Stimulated activated naive CD8-positive, alpha-beta T cell treated with anti-CD3 and anti-CD28 coated beads, Interleukin-15, Interleukin-2, amounts not matched to agents 100 ng/mL and 50 ng/mL, for 24 hours (primary cell): ENCODE measurements around the gene CPNE1.
"Not testable (repeated sequence)": the region's sequence is repeated elsewhere in the genome, so short reads cannot be mapped to it uniquely, and the experiment has no call there.

Source experiments
- H3K27ac Mint-ChIP-seq: one replicate; pipeline ENCODE4 v1.8.0; 2021; ENCODE audit warnings: mild to moderate bottlenecking, mixed read lengths
- H3K27me3 Mint-ChIP-seq: one replicate; pipeline ENCODE4 v1.8.0; 2021; ENCODE audit warnings: mixed read lengths
- H3K36me3 Mint-ChIP-seq: one replicate; pipeline ENCODE4 v1.8.0; 2021; ENCODE audit warnings: low read depth, mixed read lengths
- H3K4me1 Mint-ChIP-seq: one replicate; pipeline ENCODE4 v1.8.0; 2021; ENCODE audit warnings: low read depth, mixed read lengths
- H3K4me3 Mint-ChIP-seq: one replicate; pipeline ENCODE4 v1.8.0; 2021; ENCODE audit warnings: mild to moderate bottlenecking, mixed read lengths
- H3K9me3 Mint-ChIP-seq: one replicate; pipeline ENCODE4 v1.8.0; 2021; ENCODE audit warnings: mixed read lengths

CPNE1 gene

DNA sequence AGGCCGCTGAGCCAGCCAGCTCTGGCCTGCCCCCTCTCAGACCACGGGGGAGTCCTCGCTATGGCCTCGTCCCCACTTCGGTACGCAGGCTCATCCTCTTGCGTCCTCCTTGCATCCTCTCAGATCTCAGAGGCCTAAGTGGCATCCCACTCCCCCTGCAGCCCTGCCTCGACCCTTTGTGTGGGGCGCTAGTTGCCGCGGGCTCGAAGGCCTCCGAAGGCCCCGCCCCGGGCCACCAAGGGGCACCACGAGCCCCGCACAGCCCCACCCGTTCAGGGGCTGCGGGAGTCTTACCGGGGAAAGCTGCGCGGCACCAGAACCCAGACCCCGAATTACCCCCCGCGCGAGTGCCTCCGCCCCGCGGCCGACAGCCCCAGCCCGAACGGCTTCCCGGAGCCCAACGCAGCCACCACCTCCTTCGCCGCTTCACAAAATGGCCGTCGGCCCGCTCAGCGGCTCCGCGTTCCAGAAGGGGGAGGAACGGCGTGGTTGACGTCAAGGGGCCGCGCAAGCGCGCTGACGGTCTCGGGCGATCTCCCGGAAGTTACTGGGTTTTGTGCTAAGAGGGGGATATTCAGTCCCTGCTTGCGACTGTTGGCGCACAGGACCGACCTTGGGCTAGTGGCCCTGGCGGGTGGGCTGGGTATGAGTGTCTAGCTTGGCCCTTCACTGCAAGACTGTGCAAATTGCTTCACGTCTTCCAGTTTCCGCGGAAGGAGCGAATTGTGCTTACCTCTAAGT lies at the start of gene CPNE1, which contains the start of gene RBM12:
Gene CPNE1, minus strand, starts transcription at position 435 of the 741 bp plus-strand sequence. CDS start 31,977 bp downstream, outside the sequence.
Gene RBM12, minus strand, starts transcription at position 435 of the 741 bp plus-strand sequence. CDS start 9,578 bp downstream, outside the sequence.
- peak within 1 kb of the TSS; percentile 96 for H3K27ac Mint-ChIP-seq
- H3K9me3 Mint-ChIP-seq: no peaks in the 10 kb centered on the region
- H3K27me3 Mint-ChIP-seq: no peaks in the 10 kb centered on the region
- peak within 1 kb of the TSS; percentile 98 for H3K4me3 Mint-ChIP-seq
- H3K36me3 Mint-ChIP-seq: peaks cover 51% of the 10 kb centered on the region
- peaks cover 45% of the 10 kb centered on the region for H3K4me1 Mint-ChIP-seq

DNA sequence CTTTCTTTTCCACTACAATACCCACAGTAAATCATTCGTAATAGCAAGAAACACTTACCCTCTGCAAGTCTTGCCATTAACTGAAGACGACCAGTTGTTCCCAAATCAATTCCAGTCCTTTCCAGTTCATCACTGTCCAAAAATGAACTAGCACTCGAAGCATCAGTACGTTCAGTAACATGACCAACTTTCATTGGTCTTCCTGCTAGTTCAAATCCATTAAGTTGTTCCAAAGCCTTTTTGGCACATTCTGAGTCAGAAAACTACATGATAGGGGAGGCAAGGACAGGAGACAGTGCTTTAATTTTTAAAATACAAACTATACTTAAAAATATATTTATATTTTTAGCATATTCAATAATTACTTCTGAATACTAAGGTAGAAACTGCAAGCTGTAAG lies 49.4 kb upstream of the CPNE1 start:
- Mint-ChIP-seq H3K36me3 (peaks cover 88% of the 10 kb centered on the region), H3K27me3 (no peaks in the 10 kb centered on the region), H3K27ac (peak overlapping the region; percentile 58), H3K4me1 (peaks cover 72% of the 10 kb centered on the region), H3K9me3 (no peaks in the 10 kb centered on the region), H3K4me3 (no peak overlapping the region)

DNA sequence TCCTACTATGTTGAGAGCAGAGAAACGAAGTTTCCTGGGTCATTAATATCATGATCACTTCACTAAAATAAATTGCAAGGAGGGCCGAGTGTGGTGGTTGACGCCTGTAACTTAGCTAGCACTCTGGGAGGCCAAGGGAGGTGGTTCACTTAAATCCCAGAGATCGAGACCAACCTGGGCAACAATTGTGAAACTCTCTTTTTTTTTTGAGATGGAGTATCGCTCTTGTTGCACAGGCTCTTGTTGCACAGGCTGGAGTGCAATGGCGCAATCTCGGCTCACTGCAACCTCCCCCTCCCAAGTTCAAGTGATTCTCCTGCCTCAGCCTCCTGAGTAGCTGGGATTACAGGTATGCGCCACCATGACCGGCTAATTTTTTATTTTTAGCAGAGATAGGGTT lies 48.4 kb upstream of the CPNE1 start:
- Mint-ChIP-seq H3K36me3 (peaks cover 91% of the 10 kb centered on the region), H3K4me1 (peaks cover 77% of the 10 kb centered on the region)
- not testable (repeated sequence) for H3K27me3 Mint-ChIP-seq

DNA sequence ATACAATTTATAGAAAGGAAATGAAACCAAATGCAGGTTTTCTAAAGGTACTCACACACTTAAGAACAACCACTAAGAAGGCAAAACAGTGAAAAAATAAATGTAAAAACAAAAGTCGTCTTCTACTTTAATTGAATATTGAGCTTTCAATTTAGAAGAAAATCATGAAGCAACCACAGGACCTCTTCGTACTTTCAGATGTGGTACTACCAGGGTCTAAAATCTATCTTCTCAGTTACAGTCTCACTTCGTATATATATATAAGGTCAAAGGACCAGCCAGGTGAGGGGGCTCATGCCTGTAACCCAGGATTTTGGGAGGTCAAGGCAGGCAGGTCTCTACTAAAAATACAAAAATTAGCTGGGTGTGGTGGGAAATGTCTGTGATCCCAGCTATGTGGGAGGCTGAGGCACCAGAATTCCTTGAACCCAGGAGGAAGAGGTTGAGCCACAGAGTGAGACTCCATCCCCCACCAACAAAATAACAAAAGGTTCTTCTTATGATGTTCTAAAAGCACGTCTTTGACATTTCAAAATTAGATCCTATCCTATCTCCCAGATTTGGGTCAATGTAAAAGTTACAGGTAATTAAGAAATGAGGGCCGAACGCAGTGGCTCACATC lies 47.0 kb upstream of the CPNE1 start:
- H3K36me3 Mint-ChIP-seq: peaks cover 92% of the 10 kb centered on the region

More for the DNA sequence above, 48.4 kb upstream of the CPNE1 start:
- Mint-ChIP-seq H3K27ac (peak overlapping the region; percentile 41), H3K4me3 (peak overlapping the region; percentile 27)
- H3K9me3 Mint-ChIP-seq: not testable (repeated sequence)

DNA sequence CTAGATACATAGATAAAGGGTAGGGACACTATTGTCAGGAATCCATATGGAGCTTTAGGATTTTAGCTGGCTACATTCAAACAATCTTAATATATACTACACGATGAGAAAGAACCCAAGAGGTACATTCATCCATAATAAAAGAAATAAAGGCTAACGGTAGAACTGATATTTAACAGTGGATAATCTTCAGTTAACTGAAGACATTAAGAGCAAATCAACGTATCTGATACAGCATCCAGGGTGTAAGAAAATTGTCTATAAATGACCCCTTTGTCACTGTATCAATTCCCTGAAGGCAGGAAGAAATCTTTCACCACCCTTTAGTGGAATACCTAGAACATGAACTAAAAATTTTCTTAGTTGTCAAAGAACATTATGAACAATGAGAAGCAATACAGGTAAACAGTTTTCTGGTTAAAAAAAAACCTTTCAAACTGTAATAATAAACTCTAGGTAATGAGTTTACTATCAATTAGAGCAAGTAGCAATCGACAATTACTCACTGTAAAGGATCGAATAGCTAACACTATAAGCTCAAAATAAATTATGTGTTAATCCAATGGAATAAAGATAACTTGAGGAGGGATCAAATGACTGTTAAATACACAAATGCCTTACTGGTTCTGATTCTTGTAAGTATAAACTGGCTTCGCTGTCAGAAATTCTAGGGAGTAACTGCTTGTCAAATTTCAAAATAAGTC lies 46.3 kb upstream of the CPNE1 start:
- peak overlapping the region; percentile 84 for H3K27ac Mint-ChIP-seq
- H3K27me3 Mint-ChIP-seq: no peaks in the 10 kb centered on the region
- no peaks in the 10 kb centered on the region for H3K9me3 Mint-ChIP-seq
- H3K36me3 Mint-ChIP-seq: peaks cover 88% of the 10 kb centered on the region
- no peak overlapping the region for H3K4me3 Mint-ChIP-seq
- H3K4me1 Mint-ChIP-seq: peaks cover 67% of the 10 kb centered on the region

More for the DNA sequence above, 47.0 kb upstream of the CPNE1 start:
- Mint-ChIP-seq H3K4me1 (peaks cover 71% of the 10 kb centered on the region), H3K27me3 (no peaks in the 10 kb centered on the region), H3K27ac (peak overlapping the region; percentile 84), H3K4me3 (peak overlapping the region; percentile 15), H3K9me3 (no peaks in the 10 kb centered on the region)

DNA sequence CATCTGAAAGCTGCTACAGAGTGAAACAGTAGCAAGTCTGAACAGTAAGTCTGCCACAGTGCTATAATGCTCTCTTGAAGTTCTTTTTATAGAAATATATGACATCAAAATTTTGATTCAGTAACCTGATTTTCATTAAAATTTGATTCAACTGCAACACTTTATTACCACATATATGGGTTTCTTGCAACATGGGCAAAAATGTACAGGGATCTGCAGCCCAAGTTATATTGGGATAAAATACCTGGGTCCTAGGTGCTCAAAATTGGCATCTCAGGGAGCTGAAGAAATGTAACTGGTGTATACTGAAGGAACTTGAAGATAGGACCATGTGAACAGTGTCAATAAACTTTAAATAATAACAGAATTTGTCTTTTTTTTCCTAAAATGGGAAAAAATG lies 45.3 kb upstream of the CPNE1 start:
- Mint-ChIP-seq H3K27me3 (no peaks in the 10 kb centered on the region), H3K27ac (no peak overlapping the region), H3K4me3 (no peak overlapping the region), H3K4me1 (peaks cover 59% of the 10 kb centered on the region), H3K9me3 (no peaks in the 10 kb centered on the region), H3K36me3 (peaks cover 88% of the 10 kb centered on the region)

DNA sequence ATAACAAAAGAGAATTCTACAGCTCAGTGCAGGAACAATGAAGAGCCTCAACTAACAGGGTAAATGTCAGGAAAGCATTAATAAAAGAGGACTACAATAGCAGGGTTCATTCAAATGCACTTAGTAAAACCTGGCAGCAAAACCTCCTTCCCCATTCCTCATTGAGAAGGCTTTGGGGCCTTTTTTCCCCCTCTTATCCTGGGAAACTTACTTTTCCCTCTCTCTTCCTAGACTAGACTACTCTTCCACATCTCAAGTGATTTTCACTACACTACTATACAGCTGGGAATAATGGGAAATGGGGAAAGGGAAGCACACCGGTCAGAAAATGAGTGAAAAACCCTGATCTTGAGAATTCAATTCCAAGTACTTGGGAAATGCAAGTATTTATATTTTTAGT lies 44.6 kb upstream of the CPNE1 start:
- Mint-ChIP-seq H3K4me3 (no peak overlapping the region), H3K9me3 (no peaks in the 10 kb centered on the region), H3K27ac (peak overlapping the region; percentile 86), H3K27me3 (no peaks in the 10 kb centered on the region), H3K36me3 (peaks cover 90% of the 10 kb centered on the region), H3K4me1 (peaks cover 62% of the 10 kb centered on the region)

DNA sequence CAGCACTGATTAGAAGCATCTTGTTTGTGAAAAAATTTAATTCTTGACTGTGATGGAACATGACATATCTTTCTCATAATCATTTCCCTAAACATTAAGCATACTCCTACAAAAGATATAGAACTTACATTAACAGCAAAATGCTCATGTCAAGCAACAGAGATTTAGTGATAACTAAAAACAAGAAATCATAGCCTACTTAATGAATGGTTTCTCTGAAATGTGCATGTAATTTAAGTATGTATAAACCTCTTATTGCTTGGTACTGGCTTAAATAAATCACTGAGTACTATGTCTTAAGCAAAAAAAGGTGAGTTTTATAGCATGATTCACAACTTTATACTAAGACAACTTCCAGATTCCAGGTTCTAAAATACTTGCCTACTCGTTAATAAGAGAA lies 43.8 kb upstream of the CPNE1 start:
- H3K4me1 Mint-ChIP-seq: peaks cover 62% of the 10 kb centered on the region
- H3K27ac Mint-ChIP-seq: no peak overlapping the region
- H3K36me3 Mint-ChIP-seq: peaks cover 90% of the 10 kb centered on the region
- no peak overlapping the region for H3K4me3 Mint-ChIP-seq
- H3K9me3 Mint-ChIP-seq: no peaks in the 10 kb centered on the region
- H3K27me3 Mint-ChIP-seq: no peaks in the 10 kb centered on the region

DNA sequence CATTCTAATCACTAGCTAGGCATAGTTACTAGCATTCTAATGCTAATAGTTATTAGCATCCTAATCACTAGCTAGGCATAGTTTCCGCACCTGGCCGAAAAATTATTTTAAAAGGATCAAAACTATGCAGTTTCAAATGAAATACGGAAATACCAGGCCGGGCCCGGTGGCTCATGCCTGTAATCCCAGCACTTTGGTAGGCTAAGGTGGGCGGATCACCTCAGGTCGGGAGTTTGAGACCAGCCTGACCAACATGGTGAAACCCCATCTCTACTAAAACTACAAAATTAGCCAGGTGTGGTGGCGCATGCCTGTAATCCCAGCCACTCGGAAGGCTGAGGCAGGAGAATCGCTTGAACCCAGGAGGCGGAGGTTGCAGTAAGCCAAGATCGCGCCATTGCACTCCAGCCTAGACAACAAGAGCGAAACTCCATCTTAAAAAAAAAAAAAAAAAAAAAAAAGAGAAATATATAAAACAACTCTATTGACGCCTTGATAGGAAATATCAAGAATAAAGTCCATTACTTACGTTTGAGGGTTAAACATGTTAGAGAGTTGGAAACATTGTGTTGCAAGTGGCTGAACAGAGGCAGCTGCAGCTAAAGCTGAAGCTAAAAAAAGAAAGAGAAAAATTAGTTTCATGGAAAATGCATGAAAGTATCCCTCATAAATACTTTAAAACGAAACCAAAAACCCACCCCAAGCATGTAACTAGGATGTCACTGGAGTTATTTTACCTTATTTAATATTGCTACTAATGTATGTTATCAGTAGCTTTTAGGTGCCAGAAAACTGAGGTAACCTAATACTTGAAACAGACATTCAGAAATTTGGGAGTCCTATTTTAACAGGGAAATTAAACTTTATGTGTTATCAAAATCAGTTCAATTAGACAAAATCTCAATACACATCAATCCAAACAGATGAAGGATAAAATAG lies 42.2 kb upstream of the CPNE1 start:
- not testable (repeated sequence) for H3K27ac Mint-ChIP-seq, H3K4me3 Mint-ChIP-seq, H3K9me3 Mint-ChIP-seq, H3K27me3 Mint-ChIP-seq
- Mint-ChIP-seq H3K4me1 (peaks cover 53% of the 10 kb centered on the region), H3K36me3 (peaks cover 93% of the 10 kb centered on the region)

DNA sequence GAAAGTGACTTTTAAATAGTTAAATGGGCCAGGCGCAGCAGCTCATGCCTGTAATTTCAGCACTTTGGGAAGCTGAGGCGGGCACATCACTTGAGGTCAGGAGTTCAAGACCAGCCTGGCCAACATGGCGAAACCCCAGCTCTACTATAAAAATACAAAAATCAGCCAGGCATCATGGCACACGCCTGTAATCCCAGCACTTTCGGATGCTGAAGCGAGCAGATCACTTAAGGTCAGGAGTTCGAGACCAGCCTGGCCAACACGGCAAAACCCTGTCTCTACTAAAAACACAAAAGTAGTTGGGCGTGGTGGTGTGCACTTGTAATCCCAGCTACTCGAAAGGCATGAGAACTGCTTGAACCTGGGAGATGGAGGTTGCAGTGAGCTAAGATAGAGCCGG lies 41.2 kb upstream of the CPNE1 start:
- not testable (repeated sequence) for H3K9me3 Mint-ChIP-seq, H3K4me3 Mint-ChIP-seq, H3K27ac Mint-ChIP-seq, H3K27me3 Mint-ChIP-seq
- Mint-ChIP-seq H3K4me1 (peaks cover 49% of the 10 kb centered on the region), H3K36me3 (peaks cover 91% of the 10 kb centered on the region)

DNA sequence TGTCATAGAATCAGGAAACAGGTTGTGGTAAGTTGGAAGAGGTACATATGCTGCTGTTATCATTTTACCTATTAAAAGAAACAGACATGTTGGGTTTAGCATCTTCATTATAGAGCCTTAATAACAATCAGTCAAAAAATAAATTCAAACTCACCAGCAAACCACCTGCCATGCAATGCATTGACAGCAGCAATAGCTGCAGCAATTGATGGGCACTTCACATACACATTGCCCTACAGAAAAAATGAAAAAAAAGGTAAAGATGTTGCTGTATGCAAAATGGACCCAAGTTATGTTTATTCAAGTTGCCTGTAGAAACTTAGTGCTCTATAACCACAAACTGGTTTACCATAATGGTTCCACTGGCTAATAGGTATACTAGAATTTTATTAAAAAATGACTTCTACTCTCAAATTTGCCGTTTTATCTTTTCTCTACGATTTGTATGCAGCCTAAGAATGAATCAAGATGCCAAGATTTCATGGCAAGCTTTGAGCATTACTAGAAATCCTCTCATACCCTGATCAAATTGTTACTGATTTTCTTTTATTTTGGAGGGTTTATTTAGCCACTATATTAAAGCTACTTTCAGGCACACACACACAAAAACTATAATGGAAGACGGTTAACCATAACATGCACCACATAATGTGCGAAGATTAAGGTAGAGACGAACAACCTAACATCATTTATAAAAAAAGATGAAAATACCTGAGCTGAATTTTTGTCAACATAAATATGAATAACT lies 40.0 kb upstream of the CPNE1 start:
- Mint-ChIP-seq H3K4me1 (peaks cover 47% of the 10 kb centered on the region), H3K27me3 (no peaks in the 10 kb centered on the region), H3K27ac (peak overlapping the region; percentile 36), H3K9me3 (no peaks in the 10 kb centered on the region), H3K36me3 (peaks cover 84% of the 10 kb centered on the region), H3K4me3 (no peak overlapping the region)

DNA sequence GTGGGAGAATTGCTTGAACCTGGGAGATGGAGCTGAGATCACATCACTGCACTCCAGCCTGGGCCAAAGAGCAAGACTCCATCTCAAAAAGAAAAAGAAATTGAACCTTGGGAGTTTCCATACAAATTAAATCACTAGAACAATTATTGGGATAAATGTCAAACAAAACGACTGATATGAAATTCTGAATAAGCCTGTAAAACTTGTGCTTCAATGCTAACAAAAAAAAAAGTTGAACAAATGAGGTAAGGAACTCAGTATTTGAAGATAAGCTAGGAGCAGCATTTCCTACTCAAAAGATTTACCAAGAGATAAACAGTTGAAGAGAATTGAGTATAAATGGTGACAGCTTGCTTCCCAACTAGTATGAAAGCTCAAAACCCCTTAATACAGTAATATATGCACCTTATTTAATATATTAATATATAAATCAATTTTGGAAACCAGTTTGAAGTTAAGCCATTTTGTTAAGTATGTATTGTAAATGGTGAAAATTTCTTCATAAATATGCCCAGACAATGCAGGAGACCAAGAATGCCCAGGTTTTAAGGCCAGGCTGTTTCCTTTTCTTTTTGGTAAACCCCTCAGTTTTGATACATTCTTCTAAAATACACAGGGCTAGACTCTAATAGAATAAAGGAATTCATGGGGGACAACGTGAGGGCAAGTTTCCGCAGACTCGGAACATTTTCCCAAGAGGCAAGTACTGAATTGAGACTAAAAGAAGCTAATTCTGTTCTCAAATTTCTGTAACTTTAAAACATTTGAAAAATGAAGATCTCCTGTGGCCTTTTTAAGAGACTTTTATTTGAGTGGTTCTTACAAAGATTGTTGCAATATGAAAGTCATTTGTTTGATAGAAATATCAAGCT lies 38.4 kb upstream of the CPNE1 start:
- Mint-ChIP-seq H3K4me3 (no peak overlapping the region), H3K36me3 (peaks cover 70% of the 10 kb centered on the region), H3K9me3 (no peaks in the 10 kb centered on the region), H3K4me1 (peaks cover 41% of the 10 kb centered on the region), H3K27ac (peak overlapping the region; percentile 70), H3K27me3 (no peaks in the 10 kb centered on the region)
